Stimulated activated CD4-positive, alpha-beta T cell treated with anti-CD3 and anti-CD28 coated beads, Interleukin-12 subunit alpha, Interleukin-12 subunit beta, amount 100 ng/mL, for 4 hours (primary cell): ENCODE results near the gene PSMD1.

Source experiments
- DNase-seq: peaks from one replicate; pipeline ENCODE4 v3.0.0-alpha.2; 2020

PSMD1 gene

GRCh38 chr2:231036578-231037106 lies 20.0 kb upstream of the PSMD1 start:
- DNase-seq: no peak

- DNase-seq: no peak
Measured at GRCh38 chr2:231037202-231037730, 19.4 kb upstream of the PSMD1 start, which contains the start of gene C2orf72. C2orf72 (plus strand) TSS chr2:231037523; CDS start chr2:231037566, 43 bp downstream.

- DNase-seq: no peak
Measured at GRCh38 chr2:231037731-231038482, 18.8 kb upstream of the PSMD1 start.

DNA sequence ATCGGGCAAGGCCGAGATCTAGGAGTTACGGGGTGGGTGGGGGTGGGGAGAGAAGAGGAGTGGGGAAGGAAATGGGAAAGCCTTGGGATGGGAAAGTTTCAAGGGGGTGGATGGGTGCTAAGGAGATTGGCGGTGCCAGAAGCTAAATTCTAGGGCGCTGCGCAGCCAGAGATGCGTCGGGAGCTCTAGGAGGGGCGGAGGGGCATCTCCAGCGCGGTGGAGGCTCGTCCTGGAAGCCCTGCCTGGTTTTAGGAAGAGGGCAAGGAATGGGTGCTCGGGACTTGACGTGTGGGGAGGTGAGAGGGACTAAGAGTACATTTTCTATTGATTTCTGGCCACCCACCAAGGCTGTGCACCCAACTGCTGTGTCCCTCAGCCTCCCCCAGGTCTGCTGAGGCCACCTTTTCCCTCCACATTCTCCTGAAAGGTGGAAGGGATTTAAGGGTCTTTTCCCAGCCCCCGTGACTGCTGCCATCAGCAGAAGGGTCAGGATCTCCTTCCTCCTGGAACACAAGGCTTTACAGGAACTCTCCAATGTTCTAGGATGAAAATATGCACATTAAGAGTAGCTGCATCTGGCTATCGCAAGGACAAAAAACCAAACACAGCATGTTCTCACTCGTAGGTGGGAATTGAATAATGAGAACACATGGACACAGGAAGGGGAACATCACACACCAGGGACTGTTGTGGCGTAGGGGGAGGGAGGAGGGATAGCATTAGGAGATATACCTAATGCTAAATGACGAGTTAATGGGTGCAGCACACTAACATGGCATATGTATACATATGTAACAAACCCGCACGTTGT lies 18.0 kb upstream of the PSMD1 start:
- no peak for DNase-seq

DNA sequence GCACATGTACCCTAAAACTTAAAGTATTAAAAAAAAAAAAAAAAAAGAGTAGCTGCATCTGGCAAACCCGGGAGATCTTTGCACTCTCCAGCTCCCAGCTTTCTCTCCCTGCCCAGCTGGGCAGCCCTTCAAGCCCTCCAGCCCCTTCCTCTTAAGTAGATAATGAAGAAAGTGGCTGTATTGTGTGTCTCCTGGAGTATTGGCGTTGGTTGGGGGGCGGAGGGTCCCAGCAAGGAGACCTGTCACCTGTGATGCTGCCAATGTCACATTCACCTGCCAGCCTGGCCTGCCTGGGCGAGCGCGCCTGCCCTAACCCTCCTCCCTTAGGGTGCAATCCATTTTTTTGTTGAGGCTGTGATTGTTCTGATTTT lies 17.4 kb upstream of the PSMD1 start:
- DNase-seq: no peak

DNA sequence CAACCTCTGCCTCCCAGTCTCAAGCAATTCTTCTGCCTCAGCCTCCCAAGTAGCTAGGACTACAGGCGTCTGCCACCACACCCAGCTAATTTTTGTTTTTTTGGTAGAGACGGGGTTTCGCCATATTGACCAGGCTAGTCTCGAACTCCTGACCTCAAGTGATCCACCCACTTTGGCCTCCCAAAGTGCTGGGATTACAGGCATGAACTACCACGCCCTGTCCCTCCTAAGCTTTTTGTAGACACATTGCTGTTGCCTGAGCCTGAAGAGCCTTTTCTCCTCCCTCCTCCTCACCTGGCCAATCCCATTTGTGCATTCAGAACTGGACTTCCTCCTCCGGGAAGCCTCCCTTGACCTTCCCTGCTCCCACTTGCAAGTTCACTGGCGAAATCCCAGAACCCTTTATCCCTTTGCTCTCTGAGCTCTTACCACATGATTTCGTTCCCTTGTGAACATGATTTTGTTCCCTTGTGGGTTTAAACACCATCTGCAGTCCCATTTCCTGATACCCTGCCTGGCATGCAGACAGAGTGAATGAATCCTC lies 16.8 kb upstream of the PSMD1 start:
- DNase-seq: no peak

DNA sequence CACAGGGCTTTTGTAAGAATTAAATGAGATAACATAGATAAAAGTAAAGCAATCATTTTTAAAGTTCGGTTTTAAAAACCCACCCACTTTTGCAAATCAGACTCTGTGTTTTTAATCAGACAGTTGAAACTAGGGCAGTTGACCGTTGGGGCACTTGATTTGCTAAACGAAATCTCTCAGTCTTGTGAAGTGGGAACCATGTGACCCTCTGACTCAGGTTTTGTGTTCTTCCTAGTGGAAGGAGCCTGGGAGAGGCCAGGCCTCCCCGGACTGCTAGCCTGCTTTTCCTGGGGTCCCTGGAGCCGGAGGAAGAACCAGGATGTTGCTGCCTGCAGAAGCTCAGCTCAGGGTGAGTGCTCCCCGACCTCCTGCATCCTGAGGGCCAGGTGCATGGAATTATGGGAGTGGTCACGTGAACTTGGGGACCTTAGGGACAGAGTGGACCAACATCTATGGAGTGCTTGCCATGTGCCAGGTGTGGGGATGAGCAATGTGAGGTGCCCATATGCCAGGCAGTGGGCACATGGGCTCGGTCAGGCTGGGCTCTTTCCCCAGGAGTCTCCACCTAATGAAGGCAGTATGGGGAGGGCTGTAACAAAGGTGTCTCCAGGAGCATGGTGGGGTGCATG lies 15.5 kb upstream of the PSMD1 start:
- DNase-seq: no peak

GRCh38 chr2:231043796-231044195 lies 12.9 kb upstream of the PSMD1 start:
- no peak for DNase-seq

GRCh38 chr2:231046916-231047273 lies 9.8 kb upstream of the PSMD1 start:
- no peak for DNase-seq

DNA sequence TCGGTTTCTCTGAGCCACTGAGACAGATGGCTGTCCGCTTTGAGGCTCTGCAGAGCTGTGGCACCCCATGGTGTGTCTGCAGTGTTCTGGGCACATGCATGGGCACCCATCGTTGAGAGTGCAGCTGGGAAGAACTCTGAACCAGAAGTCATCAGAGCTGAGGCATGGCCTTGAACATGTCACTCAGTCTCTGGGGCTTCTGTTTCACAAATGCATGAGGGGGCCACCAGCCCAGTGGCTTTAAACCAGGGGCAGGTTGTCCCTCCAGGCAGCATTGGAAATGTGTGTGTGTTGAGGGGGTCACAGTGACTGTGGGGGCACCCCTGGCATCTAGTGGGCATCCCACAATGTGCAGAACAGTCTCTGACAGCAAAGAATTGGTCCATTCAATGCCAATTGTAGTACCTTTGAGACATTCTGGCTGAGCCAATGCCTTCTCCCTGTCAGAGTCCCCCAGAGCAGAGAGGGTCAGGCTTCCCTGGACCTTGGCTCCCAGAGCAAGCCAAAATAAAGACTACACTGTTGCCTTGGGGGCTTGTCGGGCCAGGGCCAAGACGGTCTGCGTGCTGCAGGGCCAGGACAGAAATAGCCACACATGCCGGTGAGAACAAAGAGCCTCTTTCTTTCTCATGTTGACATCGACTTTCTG lies 9.3 kb upstream of the PSMD1 start:
- DNase-seq: no peak

GRCh38 chr2:231047923-231048915 lies 8.4 kb upstream of the PSMD1 start:
- no peak for DNase-seq

DNA sequence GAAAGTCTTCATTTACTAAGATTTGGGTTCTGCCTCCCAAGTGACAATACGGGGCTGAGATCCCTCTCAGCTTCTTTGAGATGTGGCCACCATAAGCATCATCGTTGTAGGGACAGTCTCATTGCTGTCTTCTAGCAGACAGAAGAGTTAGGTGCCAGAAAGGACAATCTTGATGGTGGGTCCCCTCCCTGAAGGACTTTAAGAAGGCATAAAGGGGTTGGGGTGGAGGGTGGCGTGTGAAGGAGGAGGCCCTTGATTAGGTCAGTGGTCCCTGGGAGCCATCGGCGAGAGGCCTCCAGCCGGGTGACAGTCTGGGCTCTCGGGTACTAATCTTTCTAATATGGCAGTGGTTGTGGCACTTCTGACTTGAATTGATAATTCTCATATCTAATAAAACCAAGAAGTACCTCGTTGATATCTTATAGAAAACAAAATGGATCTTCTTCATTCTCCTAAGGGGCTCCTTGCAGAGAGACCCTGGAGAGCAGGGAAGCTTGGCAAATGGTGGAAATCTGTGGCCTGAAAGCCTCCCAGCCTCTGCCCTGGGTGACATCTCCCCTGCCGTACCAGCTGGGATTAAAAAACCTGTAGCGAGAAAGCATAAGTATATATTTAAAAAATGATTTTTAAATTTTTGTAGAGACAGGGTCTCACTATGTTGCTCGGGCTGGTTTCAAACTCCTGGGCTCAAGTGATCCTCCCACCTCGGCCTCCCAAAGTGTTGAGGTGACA lies 7.2 kb upstream of the PSMD1 start:
- DNase-seq: no peak

DNA sequence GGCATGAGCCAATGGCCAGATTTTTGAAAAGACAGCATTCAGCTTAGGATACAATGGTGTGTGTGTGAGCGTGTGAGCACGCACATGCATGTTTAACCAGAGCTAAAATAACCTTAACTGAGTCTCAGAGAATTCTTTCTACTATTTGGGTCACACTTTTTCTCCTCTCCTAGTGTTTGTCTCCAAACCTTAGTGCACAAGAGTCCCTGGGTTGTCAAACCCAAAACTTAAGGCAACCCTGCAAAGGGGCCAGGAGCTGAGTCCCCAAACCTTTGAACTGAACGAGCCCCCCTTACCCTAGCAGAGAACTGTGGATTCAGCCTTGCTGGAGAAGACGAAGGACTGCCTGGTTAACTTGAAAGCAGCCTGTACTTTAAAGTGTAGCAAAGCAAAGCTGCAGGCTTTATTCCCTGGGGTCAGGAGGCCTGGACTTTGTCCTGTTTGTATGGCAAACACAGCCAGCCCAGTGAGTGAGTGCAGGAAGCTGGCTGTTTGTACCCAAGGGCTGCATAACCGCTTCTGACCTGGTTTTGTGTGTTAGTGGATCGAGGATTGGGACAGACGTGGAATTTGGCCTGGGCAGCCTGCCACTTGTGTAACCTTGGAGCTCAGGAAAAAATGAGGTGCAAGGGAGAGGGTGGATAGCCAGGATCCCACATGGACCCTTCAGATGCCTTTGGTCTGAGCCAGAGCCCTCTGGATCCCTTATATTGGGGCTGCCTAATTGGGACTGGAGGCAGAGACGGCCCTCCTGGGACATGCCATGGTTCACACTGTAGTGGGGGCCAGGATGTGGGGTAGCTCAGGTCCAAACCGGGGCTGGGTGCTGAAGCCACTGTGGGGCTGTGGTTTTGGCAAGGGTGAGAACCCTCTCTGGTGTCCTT lies 6.4 kb upstream of the PSMD1 start:
- no peak for DNase-seq

- no peak for DNase-seq
Measured at GRCh38 chr2:231051116-231051515, 5.6 kb upstream of the PSMD1 start.

DNA sequence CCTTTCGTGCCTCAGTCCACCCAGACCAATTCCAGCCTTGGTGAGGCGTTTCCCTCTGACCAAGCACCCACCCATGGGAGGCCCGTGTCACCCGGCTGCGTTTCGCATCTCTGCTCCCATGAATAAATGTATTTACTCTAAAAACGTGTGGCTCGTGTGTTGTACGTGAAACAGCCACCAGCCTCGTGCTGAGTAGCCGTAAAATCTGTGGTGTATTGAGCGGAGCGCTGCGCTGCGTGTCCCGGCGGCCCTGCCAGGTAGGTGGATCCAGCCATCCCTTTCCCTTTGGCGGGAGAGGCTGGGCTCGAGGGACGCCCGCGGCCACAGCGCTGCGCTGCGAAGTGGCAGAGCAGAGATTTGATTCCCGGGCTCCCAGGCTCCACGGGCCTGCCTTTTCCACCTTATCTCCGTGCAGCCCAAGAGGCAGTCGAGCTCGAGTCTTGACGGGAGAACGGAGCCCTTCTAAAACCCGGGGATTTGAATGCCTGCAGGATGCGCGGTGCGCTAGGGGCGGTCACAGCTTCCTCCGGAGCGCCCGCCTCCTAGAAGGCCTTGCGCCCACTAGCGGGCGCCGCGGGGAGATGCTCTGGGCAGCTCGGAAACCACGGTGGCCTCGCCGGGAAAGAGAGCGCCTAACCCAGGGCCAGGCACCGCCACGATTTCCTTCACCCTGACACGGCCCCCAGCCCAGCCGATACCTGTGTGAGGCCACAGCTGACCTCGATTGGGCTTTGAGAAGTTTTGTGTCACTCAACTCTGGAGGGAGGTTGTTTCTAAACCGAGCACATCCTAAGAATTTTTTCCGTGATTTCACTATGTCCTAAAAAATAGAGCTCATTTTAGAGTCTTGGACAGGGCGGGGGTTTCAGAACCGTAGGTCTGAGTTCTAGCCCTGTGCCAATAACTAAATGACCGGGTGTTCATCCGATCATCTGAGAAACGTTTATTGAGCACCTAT lies 3.9 kb upstream of the PSMD1 start:
- peak; percentile 79 for DNase-seq

GRCh38 chr2:231053846-231054245 lies 2.8 kb upstream of the PSMD1 start:
- DNase-seq: no peak

GRCh38 chr2:231057590-231057989 lies 923 bp downstream of the PSMD1 start:
- DNase-seq: no peak
